Tibial artery (tissue), 4 donors: Measurements from ENCODE around the gene TGFA.

Experiments
- DNase-seq, 2 donors: peaks; one replicate each; pipeline ENCODE4 v3.0.0-alpha.2; 2019
- H3K27ac ChIP-seq, 2 donors: fragments of 200-600 bp; sonication (generic) in 1 of 2; 1 replicate in 1 of 2; 2 replicates in 1 of 2; pipeline ENCODE4 v1.5.1; 2018 to 2019; ENCODE audit warnings: mild to moderate bottlenecking in 1 of 2
- H3K27me3 ChIP-seq, 2 donors: fragments of 200-600 bp; sonication (generic) in 1 of 2; one replicate each; pipeline versions ENCODE4 v1.5.1 to v1.6.0; 2016 to 2019
- H3K36me3 ChIP-seq, 3 donors: fragments of 200-600 bp; sonication (generic) in 2 of 3; one replicate each; pipeline ENCODE4 v1.5.1; 2016 to 2019; ENCODE audit warnings: mild to moderate bottlenecking in 2 of 3
- H3K4me1 ChIP-seq, 4 donors: fragments of 200-600 bp; sonication (generic) in 2 of 4; 1 replicate in 3 of 4; 2 replicates in 1 of 4; pipeline ENCODE4 v1.5.1; 2016 to 2019
- H3K4me3 ChIP-seq, 2 donors: fragments of 200-600 bp; sonication (generic) in 1 of 2; 1 replicate in 1 of 2; 2 replicates in 1 of 2; pipeline ENCODE4 v1.5.1; 2018 to 2019; ENCODE audit warnings: mild to moderate bottlenecking in 2 of 2
- H3K9me3 ChIP-seq, 3 donors: fragments of 200-600 bp; sonication (generic) in 1 of 3; one replicate each; pipeline ENCODE4 v1.5.1; 2016 to 2019
- intact Hi-C: fragments of 100-400 bp; cut with DNase I; formaldehyde crosslinking; loops from one replicate; pipeline ENCODE4 v1.15.0; 2023; ENCODE audit warnings: low total_unique reads
- TF ChIP-seq, protein P1 (sequence below), 2 experiments: fragments of 200-600 bp in 1 of 2; fragments of 450-650 bp in 1 of 2; IDR thresholded peaks; one replicate each; pipeline ENCODE4 v1.5.1; 2017 to 2019; ENCODE audit warnings: antibody characterized with exemption in 2 of 2, mild to moderate bottlenecking in 1 of 2, moderate library complexity in 1 of 2

The TGFA gene

DNA sequence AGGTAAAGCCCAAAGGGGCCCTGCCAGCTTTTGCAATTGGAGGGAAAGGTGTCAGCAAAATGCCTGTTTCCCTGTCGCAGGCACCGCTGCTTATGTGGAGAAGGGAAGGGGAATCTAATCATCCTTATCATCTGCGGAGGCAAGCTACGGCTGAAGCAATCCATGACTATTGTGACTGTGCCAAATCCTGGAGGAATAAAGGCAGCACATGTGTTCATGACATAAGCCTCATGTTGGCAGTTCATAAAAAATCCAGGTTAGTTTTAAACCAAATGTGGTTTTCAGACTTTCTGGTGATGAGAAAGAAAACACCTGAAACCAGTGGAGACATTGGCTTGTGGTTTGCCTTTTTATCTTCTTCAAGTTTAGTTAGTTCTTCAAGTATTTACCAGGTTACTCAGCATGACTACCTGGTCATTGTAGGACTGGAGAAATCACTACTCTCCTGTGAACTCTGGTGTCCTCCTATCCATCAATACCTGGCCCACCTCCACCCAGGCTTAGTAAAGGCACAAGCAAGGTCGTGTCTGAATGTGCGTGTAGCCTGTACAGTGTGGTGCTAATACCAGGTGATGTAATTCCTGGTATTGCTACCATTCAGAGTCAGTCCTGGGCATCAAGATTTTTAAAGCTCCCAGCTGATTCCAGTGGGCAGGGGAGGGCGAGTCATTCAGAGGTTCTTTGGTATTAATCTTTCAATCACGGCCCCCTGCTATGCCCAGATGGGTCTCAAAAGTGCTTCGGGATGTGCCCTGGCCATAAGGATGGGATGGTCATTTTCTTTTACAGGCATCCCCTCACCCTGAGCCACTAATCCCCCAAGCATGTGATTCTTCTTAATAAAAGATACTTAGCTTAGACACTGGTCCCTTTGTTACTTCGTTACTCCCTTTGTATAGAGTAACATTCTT lies 96.8 kb downstream of the TGFA start:
- H3K27ac ChIP-seq, result no peak overlapping the region
- no peaks in the 10 kb centered on the region for H3K9me3 ChIP-seq
- H3K27me3 ChIP-seq, result no peaks in the 10 kb centered on the region
- intact Hi-C loops, result no loop called here
- H3K4me3 ChIP-seq, result no peak overlapping the region
- TF ChIP-seq, protein P1, sequence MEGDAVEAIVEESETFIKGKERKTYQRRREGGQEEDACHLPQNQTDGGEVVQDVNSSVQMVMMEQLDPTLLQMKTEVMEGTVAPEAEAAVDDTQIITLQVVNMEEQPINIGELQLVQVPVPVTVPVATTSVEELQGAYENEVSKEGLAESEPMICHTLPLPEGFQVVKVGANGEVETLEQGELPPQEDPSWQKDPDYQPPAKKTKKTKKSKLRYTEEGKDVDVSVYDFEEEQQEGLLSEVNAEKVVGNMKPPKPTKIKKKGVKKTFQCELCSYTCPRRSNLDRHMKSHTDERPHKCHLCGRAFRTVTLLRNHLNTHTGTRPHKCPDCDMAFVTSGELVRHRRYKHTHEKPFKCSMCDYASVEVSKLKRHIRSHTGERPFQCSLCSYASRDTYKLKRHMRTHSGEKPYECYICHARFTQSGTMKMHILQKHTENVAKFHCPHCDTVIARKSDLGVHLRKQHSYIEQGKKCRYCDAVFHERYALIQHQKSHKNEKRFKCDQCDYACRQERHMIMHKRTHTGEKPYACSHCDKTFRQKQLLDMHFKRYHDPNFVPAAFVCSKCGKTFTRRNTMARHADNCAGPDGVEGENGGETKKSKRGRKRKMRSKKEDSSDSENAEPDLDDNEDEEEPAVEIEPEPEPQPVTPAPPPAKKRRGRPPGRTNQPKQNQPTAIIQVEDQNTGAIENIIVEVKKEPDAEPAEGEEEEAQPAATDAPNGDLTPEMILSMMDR (IDR thresholded peaks at IDR 0.05), result no peak
- no peaks in the 10 kb centered on the region for H3K36me3 ChIP-seq
- no peak for DNase-seq
- no peaks in the 10 kb centered on the region for H3K4me1 ChIP-seq

DNA sequence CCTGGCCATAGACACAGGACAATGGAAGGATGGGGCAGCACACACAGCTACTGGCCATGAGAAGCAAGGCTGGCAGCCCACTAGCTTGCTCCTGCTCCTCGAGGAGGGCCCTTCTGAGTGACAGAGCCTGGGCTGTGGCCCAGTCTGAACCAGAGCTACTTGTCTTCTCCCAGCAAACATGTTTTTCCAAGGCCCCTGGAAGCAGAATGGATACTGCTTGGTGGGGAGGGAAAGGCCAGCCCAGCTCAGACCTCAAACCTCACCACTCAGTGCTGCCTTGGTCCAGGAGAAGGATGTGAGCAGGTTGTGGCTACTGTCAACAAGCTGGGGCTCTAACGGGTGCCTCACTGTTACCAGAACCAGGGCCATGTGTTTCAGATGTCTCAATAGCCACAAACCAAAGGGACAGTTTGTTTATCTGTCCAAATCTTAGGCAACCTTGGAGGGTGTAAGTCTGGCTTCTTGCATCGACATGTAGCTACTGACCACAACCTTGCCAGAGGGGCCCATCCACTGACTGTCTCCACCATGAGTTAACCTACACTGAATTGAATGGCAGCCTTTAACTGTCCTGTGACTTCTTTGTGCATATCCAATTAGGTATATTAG lies 98.6 kb downstream of the TGFA start:
- TF ChIP-seq, protein P1 (IDR thresholded peaks at IDR 0.05), result no peak
- Histone ChIP-seq H3K4me3 (no peak overlapping the region), H3K9me3 (no peaks in the 10 kb centered on the region), H3K4me1 (no peaks in the 10 kb centered on the region), H3K36me3 (no peaks in the 10 kb centered on the region), H3K27me3 (no peaks in the 10 kb centered on the region), H3K27ac (no peak overlapping the region)
- DNase-seq, result no peak
- intact Hi-C loops, result no loop called here

DNA sequence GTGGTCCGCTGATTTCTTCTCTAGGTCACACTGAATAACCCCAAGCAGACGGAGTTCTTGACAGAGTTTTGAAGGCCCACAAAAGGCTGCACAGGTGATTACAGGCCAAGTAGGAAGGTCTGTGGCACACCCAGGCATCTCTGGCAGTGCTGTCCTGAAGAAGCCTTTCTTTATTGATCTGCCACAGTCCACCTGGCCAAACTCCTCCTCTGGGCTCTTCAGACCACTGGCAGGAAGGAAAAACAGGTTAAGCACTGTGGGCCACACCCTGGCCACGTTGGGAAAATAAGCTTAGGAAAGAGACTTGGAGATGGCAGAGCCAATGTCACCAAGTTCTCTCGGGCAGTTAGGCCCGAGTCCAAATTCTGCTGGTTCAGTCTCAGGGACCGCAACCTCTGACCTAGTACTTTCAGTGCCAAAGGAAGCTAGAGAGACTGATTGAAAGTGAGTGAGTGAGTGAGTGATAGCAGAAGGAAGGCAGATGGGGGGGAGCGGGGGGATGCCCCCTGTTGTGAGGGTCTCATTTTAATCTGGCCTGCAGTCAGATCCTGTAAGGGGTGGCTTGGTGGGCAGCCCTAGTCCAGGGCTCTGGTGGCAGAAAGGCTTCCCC lies 102.9 kb downstream of the TGFA start:
- Histone ChIP-seq H3K27ac (no peak overlapping the region), H3K4me3 (no peak overlapping the region), H3K4me1 (no peaks in the 10 kb centered on the region), H3K36me3 (no peaks in the 10 kb centered on the region), H3K9me3 (no peaks in the 10 kb centered on the region), H3K27me3 (no peaks in the 10 kb centered on the region)
- no peak for DNase-seq
- intact Hi-C loops, result no loop called here
- TF ChIP-seq, protein P1 (IDR thresholded peaks at IDR 0.05), result no peak

DNA sequence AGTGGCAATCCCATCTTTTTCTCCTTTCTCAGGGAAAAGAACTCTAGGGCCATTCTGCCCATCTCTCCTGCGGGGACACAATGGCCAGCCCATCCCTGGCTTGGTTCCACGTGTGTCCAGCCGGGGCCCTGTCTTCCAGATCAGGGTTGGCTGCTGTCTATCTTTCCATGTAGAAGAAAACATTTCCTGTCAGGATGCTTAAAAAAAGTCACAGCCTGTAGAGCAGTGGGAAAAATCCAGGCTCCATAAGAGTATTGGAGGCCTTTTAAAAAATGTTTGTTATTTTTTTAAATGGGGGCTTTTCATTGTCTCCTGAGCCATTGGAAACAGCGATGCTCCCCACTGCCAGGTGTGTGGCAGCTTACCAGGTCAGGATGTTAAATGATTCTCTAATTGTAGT lies 105.6 kb downstream of the TGFA start:
- TF ChIP-seq, protein P1 (IDR thresholded peaks at IDR 0.05), result no peak
- Histone ChIP-seq H3K9me3 (no peaks in the 10 kb centered on the region), H3K27ac (no peak overlapping the region), H3K27me3 (no peaks in the 10 kb centered on the region), H3K4me1 (no peaks in the 10 kb centered on the region), H3K36me3 (no peaks in the 10 kb centered on the region), H3K4me3 (no peak overlapping the region)
- intact Hi-C loops, result no loop called here
- no peak for DNase-seq

DNA sequence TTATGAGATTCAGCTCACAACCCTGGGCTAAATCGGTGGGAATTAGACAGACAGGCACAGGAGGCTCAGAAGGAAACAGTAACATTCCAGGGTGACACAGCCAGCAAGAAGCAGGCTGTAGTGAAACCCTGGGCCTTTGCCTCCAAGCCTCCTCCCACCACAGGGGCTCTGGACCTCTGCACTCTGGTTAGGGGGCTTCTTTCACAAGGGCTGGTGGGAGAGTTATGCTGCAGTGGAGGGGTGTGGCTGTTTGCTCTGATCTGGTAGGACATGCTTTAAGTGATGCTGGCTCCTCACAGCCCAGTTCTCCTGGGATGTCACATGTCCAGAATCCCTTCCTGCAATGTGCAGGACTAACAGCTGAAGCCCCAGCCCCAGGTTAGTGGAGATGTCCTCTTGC lies 109.9 kb downstream of the TGFA start:
- Histone ChIP-seq H3K27ac (no peak overlapping the region), H3K4me1 (no peaks in the 10 kb centered on the region), H3K27me3 (peaks cover 0 to 6% of the 10 kb centered on the region in 2 donors), H3K9me3 (no peaks in the 10 kb centered on the region), H3K4me3 (no peak overlapping the region), H3K36me3 (no peaks in the 10 kb centered on the region)
- no peak for DNase-seq
- TF ChIP-seq, protein P1 (IDR thresholded peaks at IDR 0.05), result no peak
- intact Hi-C loops, result no loop called here
